Embryonic facial prominence (tissue), 1 donor: ENCODE results near the gene LARGE1.
A peak's percentile ranks its signal among the peaks of the same experiment; 100 is the strongest.

Experiments used
- DNase-seq: peaks from one replicate; pipeline ENCODE4 v3.0.0-alpha.2; 2016; ENCODE audit errors: extremely low spot score

LARGE1 gene

GRCh38 chr22:33426451-33426850 lies 493.8 kb downstream of the LARGE1 start:
- DNase-seq = no peak

GRCh38 chr22:33421859-33422258 lies 498.4 kb downstream of the LARGE1 start:
- no peak for DNase-seq

GRCh38 chr22:33418484-33418883 lies 501.8 kb downstream of the LARGE1 start:
- no peak for DNase-seq

GRCh38 chr22:33415401-33415800 lies 504.9 kb downstream of the LARGE1 start:
- no peak for DNase-seq

GRCh38 chr22:33409079-33409478 lies 511.2 kb downstream of the LARGE1 start:
- no peak for DNase-seq

GRCh38 chr22:33405194-33405593 lies 515.1 kb downstream of the LARGE1 start:
- DNase-seq = no peak

- no peak for DNase-seq
Observed at GRCh38 chr22:33404723-33405122, 515.6 kb downstream of the LARGE1 start.

GRCh38 chr22:33402325-33402724 lies 518.0 kb downstream of the LARGE1 start:
- no peak for DNase-seq

- DNase-seq = no peak
Observed at GRCh38 chr22:33401291-33401690, 519.0 kb downstream of the LARGE1 start.

- DNase-seq = no peak
Observed at GRCh38 chr22:33400891-33401290, 519.4 kb downstream of the LARGE1 start.

GRCh38 chr22:33400061-33400840 lies 520.0 kb downstream of the LARGE1 start:
- DNase-seq = no peak

- DNase-seq = no peak
Observed at GRCh38 chr22:33397381-33397907, 522.8 kb downstream of the LARGE1 start.

GRCh38 chr22:33393432-33393831 lies 526.8 kb downstream of the LARGE1 start:
- DNase-seq = no peak

GRCh38 chr22:33391298-33391697 lies 529.0 kb downstream of the LARGE1 start:
- DNase-seq = no peak

- peak; percentile 22 for DNase-seq
Observed at GRCh38 chr22:33389936-33390335, 530.3 kb downstream of the LARGE1 start.

GRCh38 chr22:33386270-33386669 lies 534.0 kb downstream of the LARGE1 start:
- no peak for DNase-seq

- no peak for DNase-seq
Observed at GRCh38 chr22:33385611-33386010, 534.7 kb downstream of the LARGE1 start.

- no peak for DNase-seq
Observed at GRCh38 chr22:33382436-33382835, 537.8 kb downstream of the LARGE1 start.

- no peak for DNase-seq
Observed at GRCh38 chr22:33381531-33382406, 538.5 kb downstream of the LARGE1 start.

GRCh38 chr22:33380789-33381530 lies 539.3 kb downstream of the LARGE1 start:
- no peak for DNase-seq

GRCh38 chr22:33379836-33380235 lies 540.4 kb downstream of the LARGE1 start:
- no peak for DNase-seq

- DNase-seq = no peak
Observed at GRCh38 chr22:33372875-33373274, 547.4 kb downstream of the LARGE1 start.
